Measurements from ENCODE around the gene NLRP4. TPM values are rescaled to one million over a fixed set of nuclear protein-coding genes. Genes with fewer than 3 reads are reported as not detected.

NLRP4 gene
- total RNA-seq, 4 donors from 2014 or later, result not detected

DNA sequence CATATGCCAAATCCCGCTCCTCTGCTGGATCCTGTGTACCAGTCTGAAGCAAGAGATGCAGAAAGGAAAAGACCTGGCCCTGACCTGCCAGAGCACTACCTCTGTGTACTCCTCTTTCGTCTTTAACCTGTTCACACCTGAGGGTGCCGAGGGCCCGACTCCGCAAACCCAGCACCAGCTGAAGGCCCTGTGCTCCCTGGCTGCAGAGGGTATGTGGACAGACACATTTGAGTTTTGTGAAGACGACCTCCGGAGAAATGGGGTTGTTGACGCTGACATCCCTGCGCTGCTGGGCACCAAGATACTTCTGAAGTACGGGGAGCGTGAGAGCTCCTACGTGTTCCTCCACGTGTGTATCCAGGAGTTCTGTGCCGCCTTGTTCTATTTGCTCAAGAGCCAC, 22.1 kb downstream of the NLRP4 start:
- no peaks in the 10 kb centered on the region for H3K27me3 ChIP-seq
- H3K4me3 ChIP-seq, result no peak overlapping the region
- TF ChIP-seq, protein P1, sequence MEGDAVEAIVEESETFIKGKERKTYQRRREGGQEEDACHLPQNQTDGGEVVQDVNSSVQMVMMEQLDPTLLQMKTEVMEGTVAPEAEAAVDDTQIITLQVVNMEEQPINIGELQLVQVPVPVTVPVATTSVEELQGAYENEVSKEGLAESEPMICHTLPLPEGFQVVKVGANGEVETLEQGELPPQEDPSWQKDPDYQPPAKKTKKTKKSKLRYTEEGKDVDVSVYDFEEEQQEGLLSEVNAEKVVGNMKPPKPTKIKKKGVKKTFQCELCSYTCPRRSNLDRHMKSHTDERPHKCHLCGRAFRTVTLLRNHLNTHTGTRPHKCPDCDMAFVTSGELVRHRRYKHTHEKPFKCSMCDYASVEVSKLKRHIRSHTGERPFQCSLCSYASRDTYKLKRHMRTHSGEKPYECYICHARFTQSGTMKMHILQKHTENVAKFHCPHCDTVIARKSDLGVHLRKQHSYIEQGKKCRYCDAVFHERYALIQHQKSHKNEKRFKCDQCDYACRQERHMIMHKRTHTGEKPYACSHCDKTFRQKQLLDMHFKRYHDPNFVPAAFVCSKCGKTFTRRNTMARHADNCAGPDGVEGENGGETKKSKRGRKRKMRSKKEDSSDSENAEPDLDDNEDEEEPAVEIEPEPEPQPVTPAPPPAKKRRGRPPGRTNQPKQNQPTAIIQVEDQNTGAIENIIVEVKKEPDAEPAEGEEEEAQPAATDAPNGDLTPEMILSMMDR (IDR thresholded peaks at IDR 0.05), result no peak
- no peak for TF ChIP-seq POLR2A (IDR thresholded peaks at IDR 0.05)
- no peak overlapping the region for H3K27ac ChIP-seq
- H3K4me1 ChIP-seq, result no peaks in the 10 kb centered on the region
- DNase-seq, result no peak
- no peaks in the 10 kb centered on the region for H3K36me3 ChIP-seq
- H3K9me3 ChIP-seq, result no peaks in the 10 kb centered on the region

DNA sequence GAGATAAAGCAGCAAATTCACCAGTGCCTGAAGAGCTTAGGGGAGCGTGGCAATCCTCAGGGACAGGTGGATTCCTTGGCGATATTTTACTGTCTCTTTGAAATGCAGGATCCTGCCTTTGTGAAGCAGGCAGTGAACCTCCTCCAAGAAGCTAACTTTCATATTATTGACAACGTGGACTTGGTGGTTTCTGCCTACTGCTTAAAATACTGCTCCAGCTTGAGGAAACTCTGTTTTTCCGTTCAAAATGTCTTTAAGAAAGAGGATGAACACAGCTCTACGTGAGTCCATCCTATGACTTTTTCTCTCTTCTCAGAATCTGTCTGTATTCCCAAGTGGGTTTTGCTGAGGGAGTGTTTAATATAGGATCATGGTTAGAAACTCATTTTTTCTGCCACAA, 22.6 kb downstream of the NLRP4 start:
- no peak for DNase-seq
- Histone ChIP-seq H3K4me1 (no peaks in the 10 kb centered on the region), H3K27me3 (no peaks in the 10 kb centered on the region), H3K9me3 (no peaks in the 10 kb centered on the region), H3K27ac (no peak overlapping the region), H3K36me3 (no peaks in the 10 kb centered on the region), H3K4me3 (no peak overlapping the region)
- TF ChIP-seq POLR2A (IDR thresholded peaks at IDR 0.05), result no peak
- TF ChIP-seq, protein P1 (IDR thresholded peaks at IDR 0.05), result no peak

DNA sequence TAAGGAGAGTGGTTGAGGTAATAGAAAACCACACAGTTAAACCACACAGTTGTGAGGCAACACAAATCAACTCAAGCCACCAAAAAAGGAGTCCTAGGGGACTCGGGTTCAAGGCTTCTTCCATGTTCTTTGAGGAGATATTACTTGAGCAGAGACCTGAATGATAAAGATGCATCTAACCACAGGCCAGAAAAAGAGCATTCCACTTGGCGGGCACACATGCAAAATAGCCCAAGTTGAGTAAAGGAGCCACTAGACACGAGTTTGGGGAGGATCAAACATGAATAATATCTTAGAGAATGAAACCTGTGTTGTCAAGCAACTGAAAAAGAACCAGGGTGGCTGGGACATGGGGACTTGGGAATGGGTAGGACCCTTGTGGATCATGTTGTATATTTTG, 30.2 kb downstream of the NLRP4 start:
- TF ChIP-seq POLR2A (IDR thresholded peaks at IDR 0.05), result no peak
- TF ChIP-seq, protein P1 (IDR thresholded peaks at IDR 0.05), result no peak
- H3K27ac ChIP-seq, result no peak overlapping the region
- DNase-seq, result no peak
- H3K9me3 ChIP-seq, result no peaks in the 10 kb centered on the region
- no peaks in the 10 kb centered on the region for H3K27me3 ChIP-seq
- no peaks in the 10 kb centered on the region for H3K36me3 ChIP-seq
- no peaks in the 10 kb centered on the region for H3K4me1 ChIP-seq
- no peak overlapping the region for H3K4me3 ChIP-seq

DNA sequence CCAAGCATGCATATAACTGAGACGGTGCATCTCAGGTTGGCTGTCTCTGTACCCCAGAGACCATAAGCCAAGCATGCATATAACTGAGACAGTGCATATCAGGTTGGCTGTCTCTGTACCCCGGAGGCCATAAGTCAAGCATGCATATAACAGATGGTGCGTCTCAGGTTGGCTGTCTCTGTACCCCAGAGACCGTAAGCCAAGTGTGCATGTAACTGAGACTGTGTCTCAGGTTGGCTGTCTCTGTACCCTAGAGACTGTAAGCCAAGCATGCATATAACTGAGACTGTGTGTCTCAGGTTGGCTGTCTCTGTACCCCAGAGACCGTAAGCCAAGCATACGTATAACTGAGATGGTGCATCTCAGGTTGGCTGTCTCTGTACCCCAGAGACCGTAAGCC, 30.8 kb downstream of the NLRP4 start:
- Histone ChIP-seq H3K27me3 (no peaks in the 10 kb centered on the region), H3K36me3 (no peaks in the 10 kb centered on the region), H3K4me3 (no peak overlapping the region), H3K9me3 (no peaks in the 10 kb centered on the region), H3K4me1 (no peaks in the 10 kb centered on the region), H3K27ac (no peak overlapping the region)
- TF ChIP-seq POLR2A (IDR thresholded peaks at IDR 0.05), result no peak
- TF ChIP-seq, protein P1 (IDR thresholded peaks at IDR 0.05), result no peak
- DNase-seq, result no peak

DNA sequence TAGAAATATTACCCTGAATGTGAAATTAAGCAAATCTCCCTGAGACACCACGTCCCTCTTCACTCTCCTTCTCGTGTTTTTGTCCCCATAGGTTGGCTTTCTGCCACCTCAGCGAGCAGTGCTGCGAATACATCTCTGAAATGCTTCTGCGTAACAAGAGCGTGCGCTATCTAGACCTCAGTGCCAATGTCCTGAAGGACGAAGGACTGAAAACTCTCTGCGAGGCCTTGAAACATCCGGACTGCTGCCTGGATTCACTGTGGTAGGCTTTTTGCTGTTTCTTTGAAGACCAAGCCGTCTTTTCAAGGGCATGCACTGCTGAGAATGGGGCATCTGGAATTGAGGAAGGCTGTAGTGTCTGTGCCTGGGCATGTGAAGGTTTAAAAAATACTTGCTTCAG, 34.4 kb downstream of the NLRP4 start:
- TF ChIP-seq, protein P1 (IDR thresholded peaks at IDR 0.05), result no peak
- no peak for TF ChIP-seq POLR2A (IDR thresholded peaks at IDR 0.05)
- H3K4me1 ChIP-seq, result no peaks in the 10 kb centered on the region

DNA sequence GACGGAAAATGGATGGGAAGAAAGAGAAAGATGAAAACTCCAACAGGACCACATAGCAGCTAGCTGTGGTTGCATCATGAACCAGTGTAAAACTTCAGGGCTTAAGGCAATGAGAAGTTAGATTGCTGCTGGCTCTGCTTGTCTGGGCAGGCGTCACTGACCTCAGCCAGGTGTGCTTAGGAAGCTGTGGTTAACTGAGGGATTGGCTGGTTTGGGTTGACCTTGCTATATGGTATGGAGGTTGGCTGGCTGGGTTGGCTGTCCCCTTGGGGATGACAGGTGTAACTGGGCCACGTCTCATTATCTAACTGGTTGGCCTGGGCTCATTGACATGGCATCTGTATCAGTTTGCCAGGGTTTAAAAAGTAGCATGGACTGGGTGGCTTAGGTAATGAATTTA, 40.9 kb downstream of the NLRP4 start:
- H3K4me3 ChIP-seq, result no peak overlapping the region
- no peaks in the 10 kb centered on the region for H3K27me3 ChIP-seq
- H3K4me1 ChIP-seq, result no peaks in the 10 kb centered on the region
- H3K9me3 ChIP-seq, result no peaks in the 10 kb centered on the region
- H3K27ac ChIP-seq, result no peak overlapping the region
- no peak for DNase-seq
- no peak for TF ChIP-seq POLR2A (IDR thresholded peaks at IDR 0.05)
- TF ChIP-seq, protein P1 (IDR thresholded peaks at IDR 0.05), result no peak
- H3K36me3 ChIP-seq, result no peaks in the 10 kb centered on the region

More for the DNA sequence above, 34.4 kb downstream of the NLRP4 start:
- H3K9me3 ChIP-seq, result no peaks in the 10 kb centered on the region
- no peaks in the 10 kb centered on the region for H3K36me3 ChIP-seq
- no peak overlapping the region for H3K27ac ChIP-seq
- no peaks in the 10 kb centered on the region for H3K27me3 ChIP-seq
- H3K4me3 ChIP-seq, result no peak overlapping the region
- no peak for DNase-seq
